ENCODE results near the gene PLXNB1.

PLXNB1 gene

GRCh38 chr3:48417529-48418108 is 12.3 kb downstream of the PLXNB1 start:
- TF ChIP-seq CTCF (IDR thresholded peaks at IDR 0.05) = no peak

GRCh38 chr3:48416546-48416945 is 13.3 kb downstream of the PLXNB1 start:
- no peak for TF ChIP-seq CTCF (IDR thresholded peaks at IDR 0.05)

GRCh38 chr3:48416091-48416505 is 13.8 kb downstream of the PLXNB1 start:
- TF ChIP-seq CTCF (IDR thresholded peaks at IDR 0.05) = no peak

- TF ChIP-seq CTCF (IDR thresholded peaks at IDR 0.05) = no peak
Observed at GRCh38 chr3:48415251-48415953, 14.5 kb downstream of the PLXNB1 start.

GRCh38 chr3:48414376-48415250 is 15.3 kb downstream of the PLXNB1 start:
- TF ChIP-seq CTCF (IDR thresholded peaks at IDR 0.05) = no peak

- no peak for TF ChIP-seq CTCF (IDR thresholded peaks at IDR 0.05)
Observed at GRCh38 chr3:48413611-48414010, 16.3 kb downstream of the PLXNB1 start.

GRCh38 chr3:48413086-48413485 is 16.8 kb downstream of the PLXNB1 start:
- TF ChIP-seq CTCF (IDR thresholded peaks at IDR 0.05) = no peak
